GM21576 (cell line): Measurements from ENCODE around the gene NCAM1.

Experiments
- ATAC-seq: cut with Tn5 transposase; IDR thresholded peaks from one replicate; pipeline ENCODE4 v1.9.1; 2021; ENCODE audit warnings: mild to moderate bottlenecking, moderate library complexity; ENCODE audit not compliant: unreplicated experiment

The NCAM1 gene

GRCh38 chr11:112967082-112967481, 5.9 kb downstream of the NCAM1 start:
- ATAC-seq, result no peak

- no peak for ATAC-seq
These were observed 7.9 kb downstream of the NCAM1 start for GRCh38 chr11:112968941-112969713.

- no peak for ATAC-seq
These were observed 10.0 kb downstream of the NCAM1 start for GRCh38 chr11:112971195-112971594.

- no peak for ATAC-seq
These were observed 10.6 kb downstream of the NCAM1 start for GRCh38 chr11:112971827-112972226.

- no peak for ATAC-seq
These were observed 11.4 kb downstream of the NCAM1 start for GRCh38 chr11:112972399-112973145.

GRCh38 chr11:112975051-112975450, 13.8 kb downstream of the NCAM1 start:
- ATAC-seq, result no peak

- ATAC-seq, result no peak
These were observed 14.3 kb downstream of the NCAM1 start for GRCh38 chr11:112975493-112975892.

GRCh38 chr11:112977755-112978154, 16.5 kb downstream of the NCAM1 start:
- ATAC-seq, result no peak

GRCh38 chr11:112983887-112984286, 22.7 kb downstream of the NCAM1 start:
- ATAC-seq, result no peak

GRCh38 chr11:112989198-112989597, 28.0 kb downstream of the NCAM1 start:
- ATAC-seq, result no peak

- no peak for ATAC-seq
These were observed 32.6 kb downstream of the NCAM1 start for GRCh38 chr11:112993808-112994207.

- ATAC-seq, result no peak
These were observed 34.3 kb downstream of the NCAM1 start for GRCh38 chr11:112995423-112996090.

- no peak for ATAC-seq
These were observed 35.8 kb downstream of the NCAM1 start for GRCh38 chr11:112996994-112997393.

GRCh38 chr11:112997857-112998466, 36.7 kb downstream of the NCAM1 start:
- ATAC-seq, result no peak

- ATAC-seq, result no peak
These were observed 38.3 kb downstream of the NCAM1 start for GRCh38 chr11:112999520-112999919.

GRCh38 chr11:113001709-113002108, 40.5 kb downstream of the NCAM1 start:
- no peak for ATAC-seq

- ATAC-seq, result no peak
These were observed 45.8 kb downstream of the NCAM1 start for GRCh38 chr11:113006896-113007445.

- ATAC-seq, result no peak
These were observed 53.3 kb downstream of the NCAM1 start for GRCh38 chr11:113014262-113015097.

- no peak for ATAC-seq
These were observed 53.9 kb downstream of the NCAM1 start for GRCh38 chr11:113015098-113015455.

GRCh38 chr11:113016905-113017304, 55.7 kb downstream of the NCAM1 start:
- no peak for ATAC-seq
